OCI-LY1 (cell line): Measurements from ENCODE around the gene NOG.

Source experiments
- CTCF ChIP-seq: fragments of 200-600 bp; sonication (generic), shearing (Covaris generic); IDR thresholded peaks from 2 replicates; pipeline ENCODE4 v1.5.1; 2017; ENCODE audit warnings: mild to moderate bottlenecking, antibody characterized with exemption, low read length, moderate library complexity, mixed read lengths
- EZH2 ChIP-seq: fragments of 200-600 bp; sonication (generic), shearing (Covaris generic); IDR thresholded peaks from 2 replicates; pipeline ENCODE4 v1.8.0; 2017; ENCODE audit warnings: borderline replicate concordance, mixed run types, mild to moderate bottlenecking, antibody characterized with exemption, low read length, moderate library complexity, mixed read lengths

GRCh38 chr17:56624309-56624708 lies 30.8 kb downstream of the NOG start:
- TF ChIP-seq EZH2 (no peak), CTCF (no peak)
